MV-4-11 (cell line): ENCODE results near the gene COL28A1.
"Not testable (repeated sequence)": the region's sequence is repeated elsewhere in the genome, so short reads cannot be mapped to it uniquely, and the experiment has no call there.

Experiments
- DNase-seq: peaks from one replicate; lab custom pipeline; 2025; lab: John Stamatoyannopoulos, UW

Gene COL28A1

GRCh38 chr7:7416031-7416858 lies 119.4 kb downstream of the COL28A1 start:
- peak; percentile 26 for DNase-seq

- no peak for DNase-seq
Measured at GRCh38 chr7:7414791-7415603, 120.7 kb downstream of the COL28A1 start.

GRCh38 chr7:7408001-7408770 lies 127.5 kb downstream of the COL28A1 start:
- DNase-seq: no peak

- no peak for DNase-seq
Measured at GRCh38 chr7:7405461-7405860, 130.2 kb downstream of the COL28A1 start.

GRCh38 chr7:7399707-7400106 lies 136.0 kb downstream of the COL28A1 start:
- no peak for DNase-seq

- DNase-seq: no peak
Measured at GRCh38 chr7:7395785-7396184, 139.9 kb downstream of the COL28A1 start.

- DNase-seq: not testable (repeated sequence)
Measured at GRCh38 chr7:7388164-7388563, 147.5 kb downstream of the COL28A1 start.

GRCh38 chr7:7385421-7385820 lies 150.3 kb downstream of the COL28A1 start:
- DNase-seq: peak; percentile 59

- peak; percentile 66 for DNase-seq
Measured at GRCh38 chr7:7384228-7384627, 151.4 kb downstream of the COL28A1 start.

- no peak for DNase-seq
Measured at GRCh38 chr7:7375538-7375937, 160.1 kb downstream of the COL28A1 start.

GRCh38 chr7:7370076-7370475 lies 165.6 kb downstream of the COL28A1 start:
- no peak for DNase-seq

- no peak for DNase-seq
Measured at GRCh38 chr7:7369134-7369533, 166.5 kb downstream of the COL28A1 start.

GRCh38 chr7:7354674-7355073 lies 181.0 kb downstream of the COL28A1 start:
- no peak for DNase-seq

- no peak for DNase-seq
Measured at GRCh38 chr7:7352845-7353244, 182.8 kb downstream of the COL28A1 start.

GRCh38 chr7:7351832-7352231 lies 183.8 kb downstream of the COL28A1 start:
- no peak for DNase-seq

- no peak for DNase-seq
Measured at GRCh38 chr7:7351156-7351555, 184.5 kb downstream of the COL28A1 start.

- no peak for DNase-seq
Measured at GRCh38 chr7:7349156-7349555, 186.5 kb downstream of the COL28A1 start.

GRCh38 chr7:7347045-7347444 lies 188.6 kb downstream of the COL28A1 start:
- no peak for DNase-seq

GRCh38 chr7:7344583-7344982 lies 191.1 kb downstream of the COL28A1 start:
- no peak for DNase-seq

- DNase-seq: no peak
Measured at GRCh38 chr7:7335909-7336308, 199.8 kb downstream of the COL28A1 start.

- no peak for DNase-seq
Measured at GRCh38 chr7:7335215-7335614, 200.5 kb downstream of the COL28A1 start.

GRCh38 chr7:7333610-7334009 lies 202.1 kb downstream of the COL28A1 start:
- DNase-seq: no peak
